ENCODE measurements around the gene MAD1L1. TPM values are rescaled to one million over a fixed set of nuclear protein-coding genes. Genes with fewer than 3 reads are reported as not detected.

The MAD1L1 gene
- total RNA-seq, 1 donor from 2014 or later = 57.6 TPM

DNA sequence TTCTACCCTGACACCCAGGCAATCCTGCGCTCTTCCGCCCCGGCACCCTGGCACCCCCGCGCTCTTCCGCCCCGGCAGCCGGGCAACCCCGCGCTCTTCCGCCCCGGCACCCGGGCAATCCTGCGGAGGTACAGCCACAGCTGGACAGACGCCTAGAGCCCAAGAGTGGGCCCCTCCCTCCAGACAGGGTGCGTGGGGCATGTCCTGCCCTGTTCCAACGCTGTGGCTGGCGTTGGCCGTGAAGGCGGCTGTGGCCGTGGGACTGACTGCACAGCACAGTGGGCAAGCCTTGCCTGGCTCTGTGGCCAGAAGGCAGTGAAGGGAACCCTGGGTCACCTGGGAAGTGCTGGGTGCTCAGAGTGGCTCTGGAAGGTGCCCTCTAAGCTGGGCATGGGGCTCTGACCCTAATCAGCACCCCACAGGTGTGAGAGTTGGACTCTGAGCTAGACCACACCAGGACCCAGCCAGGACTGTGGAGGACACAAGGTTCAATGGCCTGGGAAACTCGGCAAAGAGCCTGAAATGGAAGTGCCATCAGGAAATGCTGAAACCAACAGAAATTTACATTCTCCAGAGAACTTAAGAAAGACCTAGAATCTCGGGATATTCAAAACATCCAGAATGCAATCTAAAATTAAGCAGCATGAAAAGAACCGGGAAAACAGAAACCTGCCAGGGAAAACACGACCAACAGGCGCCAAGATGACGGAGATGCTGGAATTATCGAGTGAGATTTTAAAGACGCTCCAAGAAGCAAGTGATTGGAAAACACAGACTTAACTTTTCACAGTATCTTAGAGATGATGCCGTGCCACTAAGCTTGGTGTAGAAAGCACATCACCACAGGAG is 309.1 kb downstream of the MAD1L1 start:
- no peak for TF ChIP-seq CTCF (IDR thresholded peaks at IDR 0.05; ENCODE audit: partially characterized antibody, unreplicated experiment)
- Mint-ChIP-seq H3K9me3 (ENCODE audit: unreplicated experiment) (peaks cover 2% of the 10 kb centered on the region), H3K4me3 (ENCODE audit: unreplicated experiment) (no peak overlapping the region), H3K36me3 (ENCODE audit: unreplicated experiment) (no peaks in the 10 kb centered on the region), H3K27ac (ENCODE audit: unreplicated experiment) (no peak overlapping the region), H3K27me3 (ENCODE audit: unreplicated experiment) (peaks cover 19% of the 10 kb centered on the region), H3K4me1 (ENCODE audit: low read depth, unreplicated experiment) (peaks cover 32% of the 10 kb centered on the region)
- DNase-seq = no peak

DNA sequence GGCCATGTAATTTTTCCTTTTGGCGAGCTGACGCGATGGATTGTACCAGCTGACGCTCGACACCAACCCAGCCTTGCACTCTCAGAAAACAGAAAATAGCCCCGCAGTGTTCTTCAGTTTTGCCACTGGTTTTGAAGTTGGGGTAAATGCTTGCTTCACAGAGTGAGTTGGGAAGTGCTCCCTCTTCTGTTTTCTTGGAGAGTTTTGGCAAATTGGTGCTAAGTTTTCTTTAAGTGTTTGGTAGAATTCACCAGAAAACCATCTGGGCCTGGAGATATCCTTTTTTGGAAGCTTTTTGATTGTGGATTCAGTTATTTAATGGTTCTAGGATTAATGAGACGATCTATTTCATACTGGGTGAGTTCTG is 309.9 kb downstream of the MAD1L1 start:
- Mint-ChIP-seq H3K27me3 (ENCODE audit: unreplicated experiment) (peaks cover 15% of the 10 kb centered on the region), H3K27ac (ENCODE audit: unreplicated experiment) (no peak overlapping the region), H3K4me3 (ENCODE audit: unreplicated experiment) (no peak overlapping the region), H3K4me1 (ENCODE audit: low read depth, unreplicated experiment) (peaks cover 32% of the 10 kb centered on the region), H3K36me3 (ENCODE audit: unreplicated experiment) (no peaks in the 10 kb centered on the region), H3K9me3 (ENCODE audit: unreplicated experiment) (no peaks in the 10 kb centered on the region)
- TF ChIP-seq CTCF (IDR thresholded peaks at IDR 0.05; ENCODE audit: partially characterized antibody, unreplicated experiment) = no peak
- no peak for DNase-seq

GRCh38 chr7:1922071-1922869 is 310.5 kb downstream of the MAD1L1 start:
- Mint-ChIP-seq H3K27ac (ENCODE audit: unreplicated experiment) (peak overlapping the region; percentile 25), H3K9me3 (ENCODE audit: unreplicated experiment) (no peaks in the 10 kb centered on the region), H3K4me3 (ENCODE audit: unreplicated experiment) (no peak overlapping the region), H3K4me1 (ENCODE audit: low read depth, unreplicated experiment) (peaks cover 29% of the 10 kb centered on the region), H3K36me3 (ENCODE audit: unreplicated experiment) (no peaks in the 10 kb centered on the region), H3K27me3 (ENCODE audit: unreplicated experiment) (peaks cover 15% of the 10 kb centered on the region)
- DNase-seq = no peak
- no peak for TF ChIP-seq CTCF (IDR thresholded peaks at IDR 0.05; ENCODE audit: partially characterized antibody, unreplicated experiment)

DNA sequence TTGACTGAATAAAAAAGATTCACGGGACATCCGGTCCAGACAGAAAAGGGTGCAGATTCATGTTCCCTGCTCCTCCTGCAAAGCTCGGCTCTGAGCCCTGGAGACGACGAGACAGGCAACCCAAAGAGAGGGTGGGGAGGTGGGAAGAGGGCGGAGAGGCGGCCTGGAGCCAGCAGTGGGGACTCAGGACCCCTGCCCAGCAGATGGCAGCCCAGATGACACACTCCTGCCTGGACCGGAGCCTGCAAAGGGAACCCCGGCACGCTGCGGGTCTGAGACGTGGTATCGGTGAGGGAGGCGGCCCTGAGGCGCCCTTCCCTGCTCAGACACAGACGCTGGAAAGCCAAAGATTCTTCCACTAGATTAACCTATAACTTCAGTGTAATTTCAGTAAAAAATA is 311.9 kb downstream of the MAD1L1 start:
- Mint-ChIP-seq H3K4me3 (ENCODE audit: unreplicated experiment) (no peak overlapping the region), H3K4me1 (ENCODE audit: low read depth, unreplicated experiment) (peaks cover 23% of the 10 kb centered on the region), H3K36me3 (ENCODE audit: unreplicated experiment) (no peaks in the 10 kb centered on the region), H3K27me3 (ENCODE audit: unreplicated experiment) (peaks cover 15% of the 10 kb centered on the region), H3K9me3 (ENCODE audit: unreplicated experiment) (no peaks in the 10 kb centered on the region), H3K27ac (ENCODE audit: unreplicated experiment) (peak overlapping the region; percentile 48)
- peak; percentile 44 for DNase-seq
- TF ChIP-seq CTCF (IDR thresholded peaks at IDR 0.05; ENCODE audit: partially characterized antibody, unreplicated experiment) = no peak

DNA sequence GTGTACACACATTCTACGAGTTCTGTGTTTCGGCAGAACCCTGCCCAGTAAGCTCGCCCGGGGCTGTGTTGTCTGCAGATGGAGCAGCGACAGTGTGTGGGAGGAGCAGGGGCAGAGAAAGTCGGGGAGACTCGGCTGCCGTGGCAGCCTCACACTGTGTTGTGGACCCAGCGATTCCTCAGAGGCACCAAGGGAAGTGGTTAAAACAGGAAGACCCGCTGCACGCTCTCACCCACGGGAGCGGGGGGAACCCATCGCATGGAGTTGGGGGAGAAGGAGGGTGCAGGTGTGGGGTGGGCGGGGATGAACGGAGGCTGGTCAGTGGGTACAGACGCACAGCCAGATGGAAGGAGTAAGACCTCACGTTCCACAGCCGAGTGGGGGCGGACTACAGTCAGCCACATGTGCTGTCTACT is 312.5 kb downstream of the MAD1L1 start:
- DNase-seq = no peak

More for the DNA sequence above, 312.5 kb downstream of the MAD1L1 start:
- Mint-ChIP-seq H3K9me3 (ENCODE audit: unreplicated experiment) (no peaks in the 10 kb centered on the region), H3K27ac (ENCODE audit: unreplicated experiment) (no peak overlapping the region), H3K27me3 (ENCODE audit: unreplicated experiment) (peaks cover 15% of the 10 kb centered on the region), H3K4me1 (ENCODE audit: low read depth, unreplicated experiment) (peaks cover 20% of the 10 kb centered on the region), H3K4me3 (ENCODE audit: unreplicated experiment) (no peak overlapping the region), H3K36me3 (ENCODE audit: unreplicated experiment) (no peaks in the 10 kb centered on the region)
- TF ChIP-seq CTCF (IDR thresholded peaks at IDR 0.05; ENCODE audit: partially characterized antibody, unreplicated experiment) = no peak
